Suprapubic skin (tissue), 4 donors: ENCODE results near the gene PHF12. TPM values are rescaled to one million over a fixed set of nuclear protein-coding genes. Genes with fewer than 3 reads are reported as not detected.

ENCODE experiments used
- DNase-seq, 2 donors: peaks; one replicate each; pipeline ENCODE4 v3.0.0-alpha.2; 2019; ENCODE audit warnings: low spot score in 2 of 2
- H3K27ac ChIP-seq: fragments of 200-600 bp; sonication (generic); one replicate; pipeline ENCODE4 v1.5.1; 2019
- H3K27me3 ChIP-seq: fragments of 200-600 bp; sonication (generic); one replicate; pipeline ENCODE4 v1.5.1; 2019
- H3K36me3 ChIP-seq: fragments of 200-600 bp; sonication (generic); one replicate; pipeline ENCODE4 v1.5.1; 2019
- H3K4me1 ChIP-seq: fragments of 200-600 bp; sonication (generic); one replicate; pipeline ENCODE4 v1.5.1; 2019
- H3K4me3 ChIP-seq: fragments of 200-600 bp; sonication (generic); one replicate; pipeline ENCODE4 v1.5.1; 2019; ENCODE audit warnings: mild to moderate bottlenecking
- H3K9me3 ChIP-seq: fragments of 200-600 bp; sonication (generic); one replicate; pipeline ENCODE4 v1.5.1; 2019
- EP300 ChIP-seq: sonication (generic); formaldehyde crosslinking; IDR thresholded peaks from one replicate; pipeline ENCODE4 v1.6.1; 2017; ENCODE audit warnings: antibody characterized with exemption
- POLR2A ChIP-seq, 2 donors: fragments of 450-650 bp; IDR thresholded peaks; one replicate each; pipeline ENCODE4 v1.6.1; 2017; ENCODE audit warnings: antibody characterized with exemption in 2 of 2, mild to moderate bottlenecking in 2 of 2, moderate library complexity in 2 of 2
- POLR2AphosphoS5 ChIP-seq, 3 donors: sonication (generic); formaldehyde crosslinking; IDR thresholded peaks; one replicate each; pipeline ENCODE4 v1.6.1; 2017; ENCODE audit warnings: antibody characterized with exemption in 3 of 3
- WGBS: methylation state at CpG from one replicate; pipeline ENCODE4 v1.1.5; 2018; 5-methylcytosine and 5-hydroxymethylcytosine counted together
- total RNA-seq, 4 donors: library from RNA; depleted of rRNA; stranded (reverse); fragments of >200 nt; gene quantifications; one replicate each; pipeline ENCODE4 v1.1.0, GENCODE V29; 2016
- TF ChIP-seq, protein P1 (sequence below), 2 donors: fragments of 200-600 bp in 1 of 2; fragments of 450-650 bp in 1 of 2; sonication (generic) in 1 of 2; IDR thresholded peaks; one replicate each; pipeline ENCODE4 v1.5.1; 2016 to 2019; ENCODE audit warnings: antibody characterized with exemption in 2 of 2, mild to moderate bottlenecking in 1 of 2, moderate library complexity in 1 of 2

The PHF12 gene
- total RNA-seq, 4 donors from 2014 or later, result 24.4 to 80.9 (median 35.4) TPM

DNA sequence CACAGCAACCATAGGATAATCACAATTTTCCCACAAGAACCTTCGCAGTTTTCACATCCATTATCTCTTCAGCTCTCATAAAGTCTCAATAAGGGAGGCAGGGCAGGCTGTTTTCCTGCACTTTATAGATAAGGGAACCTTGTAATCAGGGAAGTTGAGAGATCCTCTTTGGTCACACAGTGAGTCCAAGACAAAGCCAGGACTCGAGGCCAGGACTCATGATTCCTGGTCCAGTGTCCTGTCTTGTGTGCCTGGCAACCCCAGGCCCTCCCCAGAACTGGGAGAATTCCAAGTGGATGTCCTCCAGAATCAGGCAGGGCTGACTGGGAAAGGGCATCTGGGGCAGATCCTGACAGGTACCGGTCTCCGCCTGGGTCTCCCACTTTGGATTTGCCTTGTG is 23.1 kb upstream of the PHF12 start:
- 75% methylated on average over 4 of the region's 4 CpGs for WGBS
- TF ChIP-seq EP300, result no peak
- TF ChIP-seq, protein P1, sequence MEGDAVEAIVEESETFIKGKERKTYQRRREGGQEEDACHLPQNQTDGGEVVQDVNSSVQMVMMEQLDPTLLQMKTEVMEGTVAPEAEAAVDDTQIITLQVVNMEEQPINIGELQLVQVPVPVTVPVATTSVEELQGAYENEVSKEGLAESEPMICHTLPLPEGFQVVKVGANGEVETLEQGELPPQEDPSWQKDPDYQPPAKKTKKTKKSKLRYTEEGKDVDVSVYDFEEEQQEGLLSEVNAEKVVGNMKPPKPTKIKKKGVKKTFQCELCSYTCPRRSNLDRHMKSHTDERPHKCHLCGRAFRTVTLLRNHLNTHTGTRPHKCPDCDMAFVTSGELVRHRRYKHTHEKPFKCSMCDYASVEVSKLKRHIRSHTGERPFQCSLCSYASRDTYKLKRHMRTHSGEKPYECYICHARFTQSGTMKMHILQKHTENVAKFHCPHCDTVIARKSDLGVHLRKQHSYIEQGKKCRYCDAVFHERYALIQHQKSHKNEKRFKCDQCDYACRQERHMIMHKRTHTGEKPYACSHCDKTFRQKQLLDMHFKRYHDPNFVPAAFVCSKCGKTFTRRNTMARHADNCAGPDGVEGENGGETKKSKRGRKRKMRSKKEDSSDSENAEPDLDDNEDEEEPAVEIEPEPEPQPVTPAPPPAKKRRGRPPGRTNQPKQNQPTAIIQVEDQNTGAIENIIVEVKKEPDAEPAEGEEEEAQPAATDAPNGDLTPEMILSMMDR (IDR thresholded peaks at IDR 0.05), result no peak
- H3K27me3 ChIP-seq, result peaks cover 12% of the 10 kb centered on the region
- DNase-seq, result no peak
- H3K9me3 ChIP-seq, result no peaks in the 10 kb centered on the region
- no peak overlapping the region for H3K27ac ChIP-seq
- H3K4me3 ChIP-seq, result no peak overlapping the region
- H3K4me1 ChIP-seq, result peaks cover 10% of the 10 kb centered on the region
- no peaks in the 10 kb centered on the region for H3K36me3 ChIP-seq

DNA sequence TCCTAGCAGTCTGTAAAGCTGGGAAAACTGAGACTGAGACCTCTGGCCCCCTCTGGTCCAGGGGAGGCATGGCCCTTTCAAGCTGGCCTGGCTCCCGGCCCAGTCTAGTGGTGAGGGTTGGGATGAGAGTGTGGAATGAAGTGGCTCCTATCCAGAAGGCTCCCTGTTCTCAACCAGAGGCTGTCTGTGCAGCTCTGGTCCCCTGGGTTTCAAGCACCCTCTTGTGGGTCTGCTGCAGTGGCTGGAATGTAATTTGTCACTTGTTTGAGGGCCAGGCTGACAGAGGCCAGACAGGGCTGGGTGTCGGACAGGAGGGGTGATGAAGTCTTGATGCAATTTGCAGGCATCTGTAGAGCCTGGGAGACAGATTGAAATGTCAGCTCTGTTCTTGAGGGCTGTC is 22.1 kb upstream of the PHF12 start:
- peaks cover 10% of the 10 kb centered on the region for H3K4me1 ChIP-seq
- no peak for TF ChIP-seq EP300
- no peak for TF ChIP-seq POLR2A (IDR thresholded peaks at IDR 0.05)
- TF ChIP-seq, protein P1 (IDR thresholded peaks at IDR 0.05), result no peak
- TF ChIP-seq POLR2AphosphoS5 (IDR thresholded peaks at IDR 0.05), result no peak
- peaks cover 12% of the 10 kb centered on the region for H3K27me3 ChIP-seq
- no peak overlapping the region for H3K27ac ChIP-seq
- H3K36me3 ChIP-seq, result no peaks in the 10 kb centered on the region
- no peak for DNase-seq
- no peak overlapping the region for H3K4me3 ChIP-seq
- H3K9me3 ChIP-seq, result no peaks in the 10 kb centered on the region
- 50% methylated on average over 2 of the region's 2 CpGs for WGBS

DNA sequence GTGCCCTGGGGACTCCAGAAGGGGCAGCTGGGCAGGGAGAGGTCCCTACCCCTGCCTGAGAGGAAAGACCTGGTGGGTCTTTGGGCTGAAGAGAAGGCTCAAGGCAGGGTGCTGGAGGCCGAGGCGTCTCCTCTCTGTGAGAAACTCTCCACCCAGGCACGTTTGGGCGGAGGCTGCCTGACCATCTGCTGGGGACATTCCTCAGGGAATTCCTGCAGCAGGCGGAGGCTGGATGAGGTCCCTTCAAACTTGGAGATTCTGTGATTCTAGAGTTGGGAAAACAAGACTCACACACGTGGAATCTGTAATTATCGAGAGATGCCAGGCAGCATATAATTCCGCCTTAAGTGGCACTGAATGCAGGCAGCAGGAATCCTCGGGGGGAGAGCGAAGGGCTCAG is 21.1 kb upstream of the PHF12 start:
- DNase-seq, result no peak
- H3K27ac ChIP-seq, result no peak overlapping the region

DNA sequence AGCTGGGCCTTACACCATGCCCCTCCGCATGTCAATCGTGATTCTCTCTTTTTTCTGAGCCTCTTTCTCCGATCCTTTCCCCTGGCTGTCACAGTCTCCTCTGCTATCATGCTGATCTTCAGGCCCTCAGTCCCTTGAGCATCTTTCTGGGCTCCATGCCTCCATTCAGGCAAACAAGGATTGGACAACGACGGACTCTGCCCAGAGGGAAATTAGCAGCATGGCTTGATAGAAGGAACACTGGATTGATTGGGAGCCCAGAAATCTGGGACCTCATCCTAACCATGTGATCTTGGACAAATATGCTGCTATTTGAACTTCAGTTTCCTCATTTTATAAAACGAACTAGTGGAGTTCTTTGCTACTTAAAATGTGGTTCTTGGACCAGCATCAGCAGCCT is 19.6 kb upstream of the PHF12 start:
- H3K27me3 ChIP-seq, result no peaks in the 10 kb centered on the region
- no peak overlapping the region for H3K27ac ChIP-seq
- TF ChIP-seq POLR2A (IDR thresholded peaks at IDR 0.05) (no peak), EP300 (no peak), POLR2AphosphoS5 (IDR thresholded peaks at IDR 0.05) (no peak)
- TF ChIP-seq, protein P1 (IDR thresholded peaks at IDR 0.05), result no peak
- 40% methylated on average over 6 of the region's 6 CpGs for WGBS
- H3K4me1 ChIP-seq, result peaks cover 13% of the 10 kb centered on the region
- no peaks in the 10 kb centered on the region for H3K9me3 ChIP-seq
- no peak for DNase-seq
- no peaks in the 10 kb centered on the region for H3K36me3 ChIP-seq
- H3K4me3 ChIP-seq, result no peak overlapping the region

More for the DNA sequence above, 21.1 kb upstream of the PHF12 start:
- H3K4me3 ChIP-seq, result no peak overlapping the region
- 52% methylated on average over 10 of the region's 10 CpGs for WGBS
- H3K27me3 ChIP-seq, result peaks cover 3% of the 10 kb centered on the region
- no peaks in the 10 kb centered on the region for H3K36me3 ChIP-seq
- no peaks in the 10 kb centered on the region for H3K9me3 ChIP-seq
- TF ChIP-seq EP300, result no peak
- TF ChIP-seq, protein P1 (IDR thresholded peaks at IDR 0.05), result no peak
- TF ChIP-seq POLR2AphosphoS5 (IDR thresholded peaks at IDR 0.05), result no peak
- no peak for TF ChIP-seq POLR2A (IDR thresholded peaks at IDR 0.05)
- peaks cover 13% of the 10 kb centered on the region for H3K4me1 ChIP-seq

DNA sequence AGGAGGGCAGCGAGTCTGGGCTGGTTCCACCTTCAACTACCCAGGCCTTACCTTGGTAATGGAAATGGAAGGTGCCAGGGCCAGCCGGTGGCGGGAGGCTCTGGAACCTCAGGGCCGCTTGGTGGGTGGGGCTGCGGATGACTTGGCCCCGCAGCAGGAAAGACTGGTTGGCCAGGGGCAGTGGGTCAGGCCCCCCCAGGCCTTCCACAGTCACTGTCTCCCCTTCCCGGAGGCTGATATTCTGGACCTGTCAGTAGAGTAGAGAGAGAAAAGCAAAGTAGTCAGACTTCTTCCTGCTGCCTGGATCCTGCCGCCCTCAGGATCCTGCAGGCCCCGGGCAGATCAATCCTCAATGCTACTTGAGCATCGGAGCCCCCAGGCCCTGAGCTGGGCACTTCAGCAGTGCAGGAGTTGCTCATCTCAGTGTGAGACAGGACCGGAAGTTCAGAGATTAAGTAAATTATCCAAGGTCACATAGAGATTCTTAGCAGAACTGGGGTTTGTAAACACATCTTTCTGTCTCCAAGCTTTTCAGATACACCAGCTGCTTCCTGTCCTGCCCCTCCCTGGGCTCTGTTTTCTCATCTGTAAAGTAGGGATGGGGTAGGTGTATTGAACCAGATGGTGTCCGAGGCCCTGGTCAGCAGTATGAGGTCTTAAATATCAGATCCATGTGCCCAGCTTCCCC is 18.5 kb upstream of the PHF12 start:
- Histone ChIP-seq H3K27ac (no peak overlapping the region), H3K9me3 (no peaks in the 10 kb centered on the region), H3K4me1 (peaks cover 13% of the 10 kb centered on the region), H3K27me3 (no peaks in the 10 kb centered on the region), H3K4me3 (no peak overlapping the region), H3K36me3 (no peaks in the 10 kb centered on the region)
- WGBS, result 83% methylated on average over 12 of the region's 12 CpGs
- TF ChIP-seq POLR2A (IDR thresholded peaks at IDR 0.05), result no peak
- TF ChIP-seq EP300, result no peak
- no peak for TF ChIP-seq POLR2AphosphoS5 (IDR thresholded peaks at IDR 0.05)
- DNase-seq, result no peak

DNA sequence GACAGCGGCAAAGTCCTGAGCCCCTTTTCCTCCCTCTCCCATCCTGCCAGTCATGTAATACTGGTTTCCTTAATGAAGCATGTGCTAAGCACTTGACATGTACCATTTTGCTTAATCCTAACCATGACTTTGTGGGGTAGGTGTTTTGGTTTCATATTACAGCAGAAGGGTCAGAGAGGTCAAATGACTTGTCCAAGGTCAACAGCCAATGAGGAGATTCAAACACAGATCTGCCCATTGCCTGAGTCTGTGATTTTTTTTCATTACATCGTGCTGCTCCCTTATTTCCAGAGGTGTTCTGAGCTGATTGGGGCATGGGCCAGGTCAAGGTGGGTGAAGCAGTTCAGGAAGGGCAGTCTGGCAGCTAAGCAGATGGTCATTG is 17.6 kb upstream of the PHF12 start:
- TF ChIP-seq POLR2AphosphoS5 (IDR thresholded peaks at IDR 0.05) (no peak), POLR2A (IDR thresholded peaks at IDR 0.05) (no peak), EP300 (no peak)
- TF ChIP-seq, protein P1 (IDR thresholded peaks at IDR 0.05), result no peak
- Histone ChIP-seq H3K27ac (no peak overlapping the region), H3K27me3 (peaks cover under 1% of the 10 kb centered on the region), H3K9me3 (no peaks in the 10 kb centered on the region), H3K4me1 (peaks cover 13% of the 10 kb centered on the region), H3K36me3 (no peaks in the 10 kb centered on the region), H3K4me3 (no peak overlapping the region)
- 70% methylated on average over 2 of the region's 2 CpGs for WGBS
- DNase-seq, result no peak
